H1 (cell line): ENCODE data around the gene BCAS3. TPM values are rescaled to one million over a fixed set of nuclear protein-coding genes. Genes with fewer than 3 reads are reported as not detected.

ENCODE experiments used
- ATF2 ChIP-seq: IDR thresholded peaks from 2 replicates; pipeline ENCODE4 v1.6.1; 2012; ENCODE audit warnings: low read length, inconsistent platforms
- JUN ChIP-seq: IDR thresholded peaks from 2 replicates; pipeline ENCODE4 v1.6.1; 2011; ENCODE audit warnings: low read depth, mild to moderate bottlenecking, improper control_type of control experiment, low read length
- KDM1A ChIP-seq: fragments of 200-600, 300-600 bp; sonication (generic); IDR thresholded peaks from 2 replicates; pipeline ENCODE4 v1.7.1; 2016; ENCODE audit warnings: mild to moderate bottlenecking, low read length, borderline replicate concordance
- POU5F1 ChIP-seq: IDR thresholded peaks from 2 replicates; pipeline ENCODE4 v1.6.1; 2011; ENCODE audit warnings: low read depth, mild to moderate bottlenecking, low read length, moderate library complexity
- TBP ChIP-seq: IDR thresholded peaks from 2 replicates; pipeline ENCODE4 v1.6.1; 2011; ENCODE audit warnings: low read depth, low read length, improper control_type of control experiment
- polyA plus RNA-seq, 7 experiments: library from polyadenylated mRNA; depleted of rRNA in 3 of 7; stranded (reverse) in 5 of 7; unstranded in 2 of 7; fragments of >200 nt in 5 of 7; fragments of 200-250 nt in 2 of 7; gene quantifications; 1 replicate in 5 of 7; 2 replicates in 1 of 7; 4 replicates in 1 of 7; pipeline versions ENCODE4 v1.2.1 to v1.2.3, GENCODE V29; 2011 to 2013; ENCODE audit warnings: missing spikeins in 2 of 7, mixed read lengths in 2 of 7
- total RNA-seq: library from RNA; stranded (reverse); fragmentation: NEBNext Ultra II Directional; extraction: Animal tissue kit (Norgen Biotek cat#: 25700); gene quantifications from 2 replicates; pipeline ENCODE4 v1.2.1, GENCODE V29; 2021

The BCAS3 gene
- total and polyA plus RNA-seq, 2 of the 8 experiments (the other 6 are each of a cell fraction or from before 2014, with no cell fraction given), result 9.9 to 13.3 TPM

- TF ChIP-seq KDM1A (no peak), JUN (no peak), ATF2 (no peak), TBP (no peak), POU5F1 (no peak)
- TF ChIP-seq, all 59 proteins: peak for 0
Measured at GRCh38 chr17:61155590-61156237, 478.1 kb downstream of the BCAS3 start (continued).
